Hematopoietic multipotent progenitor cell treated with erythropoietin and hydrocortisone succinate and interleukin-3 and kit ligand, for 6 days (in vitro differentiated cells): Measurements from ENCODE around the gene CFAP20DC.
"Not testable (repeated sequence)": the region's sequence is repeated elsewhere in the genome, so short reads cannot be mapped to it uniquely, and the experiment has no call there.

Source experiments
- DNase-seq: peaks from one replicate; pipeline ENCODE4 v3.0.0-alpha.2; 2015

The CFAP20DC gene

GRCh38 chr3:58864480-58864879 lies 185.3 kb downstream of the CFAP20DC start:
- no peak for DNase-seq

GRCh38 chr3:58863206-58863605 lies 186.6 kb downstream of the CFAP20DC start:
- no peak for DNase-seq

GRCh38 chr3:58861551-58861950 lies 188.3 kb downstream of the CFAP20DC start:
- DNase-seq = no peak

- no peak for DNase-seq
Observed at GRCh38 chr3:58858126-58858525, 191.7 kb downstream of the CFAP20DC start.

GRCh38 chr3:58857402-58857801 lies 192.4 kb downstream of the CFAP20DC start:
- no peak for DNase-seq

- no peak for DNase-seq
Observed at GRCh38 chr3:58848826-58849225, 201.0 kb downstream of the CFAP20DC start.

- DNase-seq = not testable (repeated sequence)
Observed at GRCh38 chr3:58842050-58842747, 207.6 kb downstream of the CFAP20DC start.

- DNase-seq = peak; percentile 10
Observed at GRCh38 chr3:58840949-58841348, 208.9 kb downstream of the CFAP20DC start.

- peak; percentile 9 for DNase-seq
Observed at GRCh38 chr3:58839964-58840363, 209.9 kb downstream of the CFAP20DC start.

GRCh38 chr3:58839187-58839586 lies 210.6 kb downstream of the CFAP20DC start:
- DNase-seq = no peak

GRCh38 chr3:58837856-58838255 lies 212.0 kb downstream of the CFAP20DC start:
- DNase-seq = no peak

GRCh38 chr3:58837141-58837843 lies 212.5 kb downstream of the CFAP20DC start:
- DNase-seq = no peak

GRCh38 chr3:58835086-58835485 lies 214.7 kb downstream of the CFAP20DC start:
- no peak for DNase-seq

- DNase-seq = no peak
Observed at GRCh38 chr3:58833491-58833890, 216.3 kb downstream of the CFAP20DC start.

GRCh38 chr3:58829321-58830000 lies 220.4 kb downstream of the CFAP20DC start:
- DNase-seq = no peak

GRCh38 chr3:58824777-58825176 lies 225.0 kb downstream of the CFAP20DC start:
- no peak for DNase-seq

GRCh38 chr3:58824285-58824684 lies 225.5 kb downstream of the CFAP20DC start:
- peak; percentile 89 for DNase-seq

- DNase-seq = not testable (repeated sequence)
Observed at GRCh38 chr3:58806551-58807244, 243.1 kb downstream of the CFAP20DC start.

- no peak for DNase-seq
Observed at GRCh38 chr3:58804914-58805313, 244.9 kb downstream of the CFAP20DC start.

- peak; percentile 39 for DNase-seq
Observed at GRCh38 chr3:58801541-58801940, 248.3 kb downstream of the CFAP20DC start.

GRCh38 chr3:58800940-58801339 lies 248.9 kb downstream of the CFAP20DC start:
- no peak for DNase-seq

GRCh38 chr3:58800032-58800431 lies 249.8 kb downstream of the CFAP20DC start:
- DNase-seq = no peak

GRCh38 chr3:58799271-58799670 lies 250.6 kb downstream of the CFAP20DC start:
- DNase-seq = no peak
